ENCODE data around the gene OBSCN.

OBSCN gene

DNA sequence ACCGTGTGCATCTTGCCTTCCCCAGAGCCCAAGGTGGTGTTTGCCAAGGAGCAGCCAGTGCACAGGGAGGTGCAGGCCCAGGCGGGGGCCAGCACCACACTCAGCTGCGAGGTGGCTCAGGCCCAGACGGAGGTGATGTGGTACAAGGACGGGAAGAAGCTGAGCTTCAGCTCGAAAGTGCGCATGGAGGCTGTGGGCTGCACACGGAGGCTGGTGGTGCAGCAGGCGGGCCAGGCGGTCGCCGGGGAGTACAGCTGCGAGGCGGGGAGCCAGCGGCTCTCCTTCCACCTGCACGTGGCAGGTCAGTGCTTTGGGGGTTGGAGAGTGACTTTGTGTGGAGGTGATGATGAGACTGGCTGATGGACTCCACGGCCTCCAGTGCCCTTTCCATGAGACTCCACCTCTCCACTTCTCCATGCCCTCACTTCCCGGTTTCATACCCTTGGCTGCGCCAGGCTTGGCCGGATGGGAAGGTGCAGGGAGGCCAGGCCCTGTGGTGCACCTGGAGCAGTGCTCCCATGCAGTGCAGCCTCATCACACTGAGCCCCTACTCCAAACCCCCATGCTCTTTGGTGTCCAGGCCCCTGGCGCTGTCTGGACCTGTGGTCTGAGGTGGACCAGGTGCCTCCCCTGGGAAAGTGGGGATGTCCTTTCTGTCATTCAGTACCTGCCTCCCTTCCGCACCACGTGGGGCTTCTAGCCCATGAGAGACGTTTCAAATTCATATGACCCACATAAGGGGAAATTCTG lies 49.0 kb downstream of the OBSCN start:
- no peak for TF ChIP-seq CTCF (IDR thresholded peaks at IDR 0.05; ENCODE audit: low read length, missing control alignments)
- no peak for DNase-seq (ENCODE audit: low read depth)

DNA sequence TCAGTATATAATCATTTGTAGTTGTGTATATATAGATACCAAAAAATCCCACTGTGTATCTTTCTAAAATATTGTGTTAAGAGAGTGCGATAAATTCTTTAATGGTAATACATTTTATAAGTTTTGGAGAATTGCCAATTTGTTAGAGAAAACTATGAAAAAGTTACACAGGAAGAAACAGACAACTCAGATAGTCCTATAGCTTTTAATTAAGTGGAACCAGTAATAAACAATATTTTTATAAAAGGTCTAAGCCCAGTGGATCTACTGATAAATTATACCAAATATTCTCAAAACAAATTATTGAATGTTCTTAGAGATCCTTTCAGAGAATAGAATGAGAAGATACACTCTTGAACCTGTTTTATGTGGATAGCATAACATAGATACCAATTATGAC lies 50.6 kb downstream of the OBSCN start:
- no peak for DNase-seq (ENCODE audit: low read depth)
- no peak overlapping the region for H3K4me3 ChIP-seq (replicated peaks; ENCODE audit: low read depth, low read length)
- no peak for TF ChIP-seq CTCF (IDR thresholded peaks at IDR 0.05; ENCODE audit: low read length, missing control alignments)

More for the DNA sequence above, 49.0 kb downstream of the OBSCN start:
- no peak overlapping the region for H3K4me3 ChIP-seq (replicated peaks; ENCODE audit: low read depth, low read length)

- no peak for DNase-seq (ENCODE audit: low read depth)
- TF ChIP-seq CTCF (IDR thresholded peaks at IDR 0.05; ENCODE audit: low read length, missing control alignments) = no peak
- no peak overlapping the region for H3K4me3 ChIP-seq (replicated peaks; ENCODE audit: low read depth, low read length)
These were observed 51.6 kb downstream of the OBSCN start for GRCh38 chr1:228259368-228259894.

GRCh38 chr1:228259951-228260350 lies 52.1 kb downstream of the OBSCN start:
- no peak overlapping the region for H3K4me3 ChIP-seq (replicated peaks; ENCODE audit: low read depth, low read length)
- peak; percentile 8 for TF ChIP-seq CTCF (IDR thresholded peaks at IDR 0.05; ENCODE audit: low read length, missing control alignments)

DNA sequence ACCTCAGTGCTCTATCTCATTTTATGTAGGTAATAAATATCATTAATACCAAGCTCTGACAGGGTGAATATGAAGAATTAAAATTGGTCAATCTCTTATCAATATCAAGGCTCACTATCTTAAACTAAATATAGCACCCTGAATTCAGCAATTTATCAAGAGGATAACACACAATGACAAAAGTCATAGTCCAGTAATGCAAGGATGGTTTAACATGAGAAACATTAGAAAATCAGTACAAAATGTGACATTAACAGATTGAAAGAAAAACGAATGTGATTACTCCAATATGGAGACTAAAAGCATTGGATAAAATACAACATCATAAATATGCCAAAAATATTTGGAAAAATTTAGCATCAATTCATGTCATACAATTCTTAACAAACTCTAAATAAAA lies 53.9 kb downstream of the OBSCN start:
- TF ChIP-seq CTCF (IDR thresholded peaks at IDR 0.05; ENCODE audit: low read length, missing control alignments) = no peak
- no peak for DNase-seq (ENCODE audit: low read depth)
- H3K4me3 ChIP-seq (replicated peaks; ENCODE audit: low read depth, low read length) = no peak overlapping the region

More at GRCh38 chr1:228259951-228260350, 52.1 kb downstream of the OBSCN start:
- no peak for DNase-seq (ENCODE audit: low read depth)

DNA sequence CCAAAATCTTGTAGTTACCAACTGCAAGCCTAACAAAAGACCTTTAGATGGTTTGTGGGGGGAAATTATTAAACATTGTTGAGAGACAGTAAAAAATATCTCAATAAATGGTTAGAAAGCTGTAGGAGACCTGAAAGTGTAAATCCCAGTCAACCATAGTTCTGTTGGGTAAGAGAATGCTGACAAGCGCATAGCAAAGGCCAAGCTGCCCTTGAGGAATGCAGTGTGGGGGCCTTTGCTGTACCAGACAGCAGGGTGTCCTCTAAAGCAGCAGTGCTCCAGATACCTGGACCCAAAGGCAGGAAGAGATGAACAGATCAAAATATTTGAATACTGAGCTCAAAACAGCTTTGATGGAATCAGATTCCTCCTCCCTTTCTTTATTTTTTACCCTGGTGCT lies 54.6 kb downstream of the OBSCN start:
- DNase-seq (ENCODE audit: low read depth) = no peak
- H3K4me3 ChIP-seq (replicated peaks; ENCODE audit: low read depth, low read length) = no peak overlapping the region
- TF ChIP-seq CTCF (IDR thresholded peaks at IDR 0.05; ENCODE audit: low read length, missing control alignments) = no peak

DNA sequence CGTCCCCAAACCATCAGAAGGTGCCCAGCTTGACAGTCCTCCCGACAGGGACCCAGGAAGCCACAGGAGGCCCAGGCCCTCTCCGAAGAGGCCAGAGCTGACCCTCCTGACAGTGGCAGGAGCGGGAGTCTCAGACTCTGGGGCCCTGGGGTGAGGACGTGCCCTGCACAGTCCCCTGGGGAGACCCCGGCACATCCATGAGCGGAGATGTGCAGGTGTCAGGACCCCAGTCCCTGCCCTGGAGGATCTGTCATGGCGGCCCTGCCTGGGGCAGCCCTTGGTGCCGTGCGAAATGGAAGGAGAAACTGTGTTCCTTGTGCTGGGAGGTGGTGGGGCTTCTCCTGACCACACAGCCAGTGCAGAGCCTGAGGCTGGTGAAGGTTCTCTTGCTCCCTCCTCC lies 55.8 kb downstream of the OBSCN start:
- no peak for DNase-seq (ENCODE audit: low read depth)
- no peak for TF ChIP-seq CTCF (IDR thresholded peaks at IDR 0.05; ENCODE audit: low read length, missing control alignments)

More for the DNA sequence above, 55.8 kb downstream of the OBSCN start:
- H3K4me3 ChIP-seq (replicated peaks; ENCODE audit: low read depth, low read length) = no peak overlapping the region
